ENCODE results near the gene ELMO1. TPM values are rescaled to one million over a fixed set of nuclear protein-coding genes. Genes with fewer than 3 reads are reported as not detected.

The ELMO1 gene
- total and polyA plus RNA-seq, 4 donors = 10.1 to 183 (median 34.4) TPM

DNA sequence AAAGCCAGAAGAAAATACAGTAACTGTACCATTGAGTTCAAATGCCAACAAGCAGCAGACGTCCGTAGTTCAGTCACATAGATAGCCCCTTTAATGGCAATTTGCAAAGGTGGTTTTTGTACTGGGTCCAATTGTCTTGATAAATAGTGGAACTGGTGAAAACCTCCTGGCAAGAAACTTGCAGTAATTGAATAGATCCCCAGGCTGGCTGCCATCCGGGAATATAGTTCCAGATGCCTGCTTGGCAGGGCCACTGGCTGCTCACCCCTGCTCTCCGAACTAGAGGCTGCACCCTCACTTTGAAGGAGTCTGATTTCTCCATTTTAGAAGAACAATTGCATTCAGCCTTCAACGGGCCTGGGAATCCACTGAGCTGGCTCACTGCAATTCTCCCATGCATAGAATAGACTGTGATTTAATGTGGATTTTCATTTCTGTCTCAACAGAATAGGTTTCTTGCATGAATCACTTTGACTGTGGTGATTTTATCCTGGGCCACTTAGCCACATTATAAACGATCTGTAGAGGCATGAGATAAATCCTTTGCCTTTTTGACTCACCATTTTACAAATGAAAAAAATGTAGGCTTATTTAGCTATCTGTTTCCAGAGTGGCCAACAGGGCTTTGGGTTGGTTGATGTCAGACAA, 35.9 kb upstream of the ELMO1 start:
- ATAC-seq (ENCODE audit: insufficient read depth, low FRiP score) = no peak
- Histone ChIP-seq H3K4me3 (no peak overlapping the region), H3K27me3 (ENCODE audit: control insufficient read depth in 3 of 3, insufficient read depth in 3 of 3, low read length in 2 of 3) (no peaks in the 10 kb centered on the region), H3K27ac (ENCODE audit: low read depth in 1 of 2, low read length in 1 of 2) (no peak overlapping the region), H3K4me1 (ENCODE audit: control insufficient read depth in 5 of 5, insufficient read depth in 5 of 5, low read length in 5 of 5) (peaks cover 0 to 2% (median 0%) of the 10 kb centered on the region in 5 donors), H3K36me3 (ENCODE audit: control insufficient read depth in 4 of 4, insufficient read depth in 4 of 4, low read length in 4 of 4) (no peaks in the 10 kb centered on the region), H3K9ac (ENCODE audit: insufficient read depth in 1 of 2, low read length in 2 of 2) (no peak overlapping the region), H3K9me3 (ENCODE audit: control insufficient read depth in 4 of 4, insufficient read depth in 3 of 4, low read length in 3 of 4) (peaks cover 0 to 5% (median 1%) of the 10 kb centered on the region in 4 donors)
- WGBS, 2 donors = 87 to 89% methylated on average over 6 of the region's 6 CpGs
- TF ChIP-seq, protein P1, sequence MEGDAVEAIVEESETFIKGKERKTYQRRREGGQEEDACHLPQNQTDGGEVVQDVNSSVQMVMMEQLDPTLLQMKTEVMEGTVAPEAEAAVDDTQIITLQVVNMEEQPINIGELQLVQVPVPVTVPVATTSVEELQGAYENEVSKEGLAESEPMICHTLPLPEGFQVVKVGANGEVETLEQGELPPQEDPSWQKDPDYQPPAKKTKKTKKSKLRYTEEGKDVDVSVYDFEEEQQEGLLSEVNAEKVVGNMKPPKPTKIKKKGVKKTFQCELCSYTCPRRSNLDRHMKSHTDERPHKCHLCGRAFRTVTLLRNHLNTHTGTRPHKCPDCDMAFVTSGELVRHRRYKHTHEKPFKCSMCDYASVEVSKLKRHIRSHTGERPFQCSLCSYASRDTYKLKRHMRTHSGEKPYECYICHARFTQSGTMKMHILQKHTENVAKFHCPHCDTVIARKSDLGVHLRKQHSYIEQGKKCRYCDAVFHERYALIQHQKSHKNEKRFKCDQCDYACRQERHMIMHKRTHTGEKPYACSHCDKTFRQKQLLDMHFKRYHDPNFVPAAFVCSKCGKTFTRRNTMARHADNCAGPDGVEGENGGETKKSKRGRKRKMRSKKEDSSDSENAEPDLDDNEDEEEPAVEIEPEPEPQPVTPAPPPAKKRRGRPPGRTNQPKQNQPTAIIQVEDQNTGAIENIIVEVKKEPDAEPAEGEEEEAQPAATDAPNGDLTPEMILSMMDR (IDR thresholded peaks at IDR 0.05; ENCODE audit: control extremely low read depth, extremely low read depth) = no peak
- no peak for DNase-seq

DNA sequence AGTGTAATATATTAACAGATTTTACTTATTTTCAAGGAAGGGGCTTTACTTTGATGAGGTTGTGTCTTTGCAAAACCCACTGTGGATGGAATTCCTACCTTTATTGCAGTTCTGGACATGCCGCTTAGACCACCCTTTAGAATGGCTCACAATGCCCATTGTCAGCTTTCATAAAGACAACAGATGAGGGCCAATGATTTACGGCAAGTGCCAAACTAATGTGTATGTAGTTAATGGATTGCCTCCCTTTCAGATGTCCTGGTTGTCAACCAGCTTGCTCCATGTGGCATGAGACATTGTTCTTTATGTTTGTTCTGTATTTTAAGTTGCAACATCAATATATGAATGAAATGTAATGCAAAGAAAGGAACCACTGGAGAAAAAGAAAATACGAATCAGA, 35.0 kb upstream of the ELMO1 start:
- DNase-seq = no peak
- ATAC-seq (ENCODE audit: insufficient read depth, low FRiP score) = no peak
- no peak overlapping the region for H3K9ac ChIP-seq (ENCODE audit: insufficient read depth in 1 of 2, low read length in 2 of 2)
- peaks cover 0 to 5% (median 1%) of the 10 kb centered on the region in 4 donors for H3K9me3 ChIP-seq (ENCODE audit: control insufficient read depth in 4 of 4, insufficient read depth in 3 of 4, low read length in 3 of 4)
- H3K36me3 ChIP-seq (ENCODE audit: control insufficient read depth in 4 of 4, insufficient read depth in 4 of 4, low read length in 4 of 4) = no peaks in the 10 kb centered on the region
- TF ChIP-seq, protein P1 (IDR thresholded peaks at IDR 0.05; ENCODE audit: control extremely low read depth, extremely low read depth) = no peak
- WGBS, 2 donors = 87 to 88% methylated on average over 3 of the region's 3 CpGs
- no peak overlapping the region for H3K4me3 ChIP-seq
- no peaks in the 10 kb centered on the region for H3K27me3 ChIP-seq (ENCODE audit: control insufficient read depth in 3 of 3, insufficient read depth in 3 of 3, low read length in 2 of 3)
- H3K27ac ChIP-seq (ENCODE audit: low read depth in 1 of 2, low read length in 1 of 2) = no peak overlapping the region
- H3K4me1 ChIP-seq (ENCODE audit: control insufficient read depth in 5 of 5, insufficient read depth in 5 of 5, low read length in 5 of 5) = peaks cover 0 to 2% (median 0%) of the 10 kb centered on the region in 5 donors

DNA sequence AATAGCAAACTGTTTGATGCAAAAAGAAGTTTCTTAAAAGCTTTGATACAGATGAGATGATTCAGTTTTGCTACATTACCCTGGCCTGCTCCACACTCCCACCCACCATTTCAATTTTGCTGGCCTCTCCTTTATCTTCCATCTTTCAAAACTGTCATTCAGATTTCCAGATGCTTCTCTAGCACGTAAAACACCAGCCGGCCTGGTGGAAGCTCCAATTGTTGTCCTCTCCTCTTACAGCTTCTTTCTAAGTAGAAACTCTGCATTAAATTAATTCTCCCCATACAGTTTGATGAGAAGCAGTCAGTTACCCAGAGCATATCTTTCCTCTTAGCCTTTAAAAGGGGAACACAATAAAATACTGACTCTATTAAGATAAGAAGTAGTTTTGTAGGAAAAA, 34.3 kb upstream of the ELMO1 start:
- 89 to 98% methylated on average over 2 of the region's 2 CpGs for WGBS, 2 donors
- TF ChIP-seq, protein P1 (IDR thresholded peaks at IDR 0.05; ENCODE audit: control extremely low read depth, extremely low read depth) = no peak

More for the DNA sequence above, 34.3 kb upstream of the ELMO1 start:
- H3K27me3 ChIP-seq (ENCODE audit: control insufficient read depth in 3 of 3, insufficient read depth in 3 of 3, low read length in 2 of 3) = no peaks in the 10 kb centered on the region
- ATAC-seq (ENCODE audit: insufficient read depth, low FRiP score) = no peak
- H3K4me3 ChIP-seq = no peak overlapping the region
- no peak overlapping the region for H3K9ac ChIP-seq (ENCODE audit: insufficient read depth in 1 of 2, low read length in 2 of 2)
- peaks cover 0 to 2% (median 0%) of the 10 kb centered on the region in 5 donors for H3K4me1 ChIP-seq (ENCODE audit: control insufficient read depth in 5 of 5, insufficient read depth in 5 of 5, low read length in 5 of 5)
- peaks cover 0 to 5% (median 0%) of the 10 kb centered on the region in 4 donors for H3K9me3 ChIP-seq (ENCODE audit: control insufficient read depth in 4 of 4, insufficient read depth in 3 of 4, low read length in 3 of 4)
- H3K36me3 ChIP-seq (ENCODE audit: control insufficient read depth in 4 of 4, insufficient read depth in 4 of 4, low read length in 4 of 4) = no peaks in the 10 kb centered on the region
- H3K27ac ChIP-seq (ENCODE audit: low read depth in 1 of 2, low read length in 1 of 2) = no peak overlapping the region
- DNase-seq = no peak

All from lung (tissue), 12 donors.